GM18502 (cell line): ENCODE data around the gene MPG.
"Not testable (repeated sequence)": the region's sequence is repeated elsewhere in the genome, so short reads cannot be mapped to it uniquely, and the experiment has no call there.

Experiments used
- ATAC-seq: cut with Tn5 transposase; IDR thresholded peaks from one replicate; pipeline ENCODE4 v1.9.1; 2021; ENCODE audit warnings: mild to moderate bottlenecking; ENCODE audit not compliant: unreplicated experiment, poor library complexity

The MPG gene

DNA sequence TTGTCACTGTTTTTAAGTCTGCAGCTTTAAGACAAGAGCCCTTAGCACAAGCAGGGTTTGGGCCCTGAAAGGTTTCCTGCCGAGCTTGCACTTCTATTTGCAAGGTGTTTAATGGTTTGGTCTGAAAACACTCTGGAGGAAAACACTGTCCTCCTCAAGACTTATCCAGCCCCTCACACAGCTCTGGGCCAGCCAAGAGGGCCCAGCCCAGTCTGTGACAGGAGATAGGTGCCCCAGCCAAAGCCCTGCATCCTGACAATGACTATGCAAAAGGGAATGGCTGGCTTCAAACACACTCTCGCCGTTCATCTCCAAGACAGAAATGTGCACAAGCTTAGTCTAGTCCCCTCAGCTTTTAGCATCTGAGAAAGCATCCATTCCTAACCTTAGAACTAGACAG, 26.9 kb downstream of the MPG start:
- no peak for ATAC-seq

DNA sequence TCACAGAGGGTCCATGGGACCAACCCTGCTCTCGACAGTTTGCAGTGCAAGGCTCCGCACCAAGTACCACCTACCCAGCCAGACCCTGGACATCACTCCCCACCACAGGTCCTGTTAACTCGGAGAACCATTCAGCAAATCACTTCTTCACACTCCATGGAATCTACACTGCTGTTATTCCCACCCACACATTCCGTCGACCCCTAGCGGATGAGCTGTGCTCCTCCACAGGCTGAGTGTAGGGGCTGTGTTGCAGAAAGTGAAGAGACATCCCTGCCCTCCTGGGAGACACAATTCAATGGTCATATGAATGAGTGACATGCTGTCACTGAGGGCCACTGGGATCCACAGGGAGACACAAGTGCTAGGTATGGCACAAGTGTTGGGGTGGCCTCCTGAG, 27.5 kb downstream of the MPG start:
- no peak for ATAC-seq

DNA sequence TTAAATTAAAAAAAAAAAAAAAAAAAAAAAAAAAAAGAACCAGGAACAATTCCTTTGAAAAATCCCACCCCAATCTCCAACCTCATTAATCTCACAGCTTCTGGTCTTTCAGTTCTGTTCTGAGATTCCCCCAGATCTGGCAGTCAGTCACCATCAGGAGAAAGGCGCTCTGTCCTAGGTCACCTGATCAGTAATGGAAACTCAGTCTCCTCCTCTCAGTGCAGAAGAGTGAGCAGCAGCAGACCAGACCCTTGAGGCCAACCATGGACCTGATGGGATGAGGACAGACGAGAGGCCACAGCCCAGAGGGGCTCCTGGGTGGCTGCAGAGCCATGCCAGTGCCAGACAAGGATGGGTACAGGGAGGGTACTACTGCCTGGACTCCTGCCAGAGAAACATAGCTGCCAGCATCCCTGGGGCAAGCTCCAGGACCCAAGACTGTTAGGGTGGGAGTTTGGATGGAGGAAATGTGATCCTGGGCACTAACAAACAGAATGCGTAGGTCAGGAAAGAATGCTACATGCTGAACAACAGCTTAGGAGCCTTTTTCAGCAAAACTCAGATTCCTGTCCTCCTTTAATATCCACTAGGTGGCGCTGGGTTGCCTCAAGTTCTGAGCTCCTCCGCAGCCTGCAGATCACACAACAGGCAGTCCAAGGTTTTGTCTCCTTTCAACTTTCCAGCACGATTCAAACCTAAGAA, 28.7 kb downstream of the MPG start:
- ATAC-seq = no peak

- no peak for ATAC-seq
Observed at GRCh38 chr16:112153-112840, 34.3 kb downstream of the MPG start.

- ATAC-seq = no peak
Observed at GRCh38 chr16:114327-114726, 36.3 kb downstream of the MPG start.

- no peak for ATAC-seq
Observed at GRCh38 chr16:116015-116414, 38.0 kb downstream of the MPG start.

GRCh38 chr16:117379-118365, 39.6 kb downstream of the MPG start:
- no peak for ATAC-seq

DNA sequence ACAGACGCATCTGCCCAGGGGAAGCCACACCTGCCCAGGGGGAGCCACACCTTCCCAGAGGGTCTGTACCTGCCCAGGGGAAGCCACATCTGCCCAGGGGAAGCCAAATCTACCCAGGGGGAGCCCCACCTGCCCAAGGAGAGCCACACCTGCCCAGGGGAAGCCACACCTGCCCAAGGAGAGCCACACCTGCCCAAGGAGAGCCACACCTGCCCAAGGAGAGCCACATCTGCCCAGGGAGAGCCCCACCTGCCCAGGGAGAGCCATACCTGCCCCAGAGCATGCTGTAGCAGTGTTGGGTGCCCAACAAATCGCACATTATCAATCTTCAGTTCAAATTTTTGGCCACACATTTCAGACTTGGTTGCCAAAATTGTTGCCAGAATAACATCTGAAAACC, 40.8 kb downstream of the MPG start:
- no peak for ATAC-seq

- no peak for ATAC-seq
Observed at GRCh38 chr16:119295-119694, 41.3 kb downstream of the MPG start.

DNA sequence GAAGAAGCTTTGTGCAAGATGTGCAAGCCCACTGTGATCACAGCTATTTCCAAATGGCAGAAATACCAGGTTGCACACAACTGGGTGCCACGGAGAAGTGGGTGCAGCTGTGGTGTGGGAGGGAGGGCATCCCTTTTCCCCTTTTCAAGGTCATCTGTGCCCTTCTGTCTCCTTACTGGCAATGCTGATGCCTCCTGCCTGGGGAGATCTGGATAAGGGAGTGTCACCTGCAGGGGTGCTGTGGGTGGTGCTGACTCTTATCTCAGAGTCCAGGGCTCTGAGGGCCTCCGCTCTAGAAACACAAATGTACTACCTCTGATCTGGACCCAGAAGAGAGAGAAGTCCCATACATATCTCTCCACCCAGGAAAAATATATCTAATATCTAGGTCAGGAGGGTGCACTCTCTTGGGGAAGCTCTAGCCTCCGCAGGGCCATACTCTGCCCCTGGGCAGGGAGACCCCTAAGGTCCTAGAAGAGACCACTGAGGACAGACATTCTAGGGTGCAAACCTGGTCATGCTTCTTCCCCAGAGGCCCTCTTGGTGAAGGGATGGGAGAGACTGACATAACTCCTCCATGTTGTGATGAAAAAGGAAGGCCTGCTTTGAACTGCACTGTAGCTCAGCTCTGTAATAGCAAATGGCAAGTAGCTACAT, 41.9 kb downstream of the MPG start:
- no peak for ATAC-seq

DNA sequence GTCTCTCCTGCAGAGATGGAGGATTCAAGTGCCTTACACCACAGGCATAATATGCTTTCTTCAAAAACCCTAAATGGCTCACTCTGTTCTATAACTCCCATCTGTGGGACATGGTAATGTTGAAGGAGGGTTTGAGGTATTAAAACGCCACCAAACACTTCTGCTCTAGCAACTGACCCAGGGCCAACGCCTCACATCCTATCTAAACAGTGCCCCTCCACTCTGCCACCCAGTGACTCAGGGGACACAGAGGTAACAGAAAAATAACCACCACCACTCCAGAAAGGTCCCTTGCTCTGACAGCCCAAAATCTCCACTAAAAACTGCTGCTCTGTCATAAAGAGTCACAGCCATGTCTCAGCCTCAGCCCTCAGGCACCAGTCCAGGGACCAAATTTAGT, 42.7 kb downstream of the MPG start:
- no peak for ATAC-seq

DNA sequence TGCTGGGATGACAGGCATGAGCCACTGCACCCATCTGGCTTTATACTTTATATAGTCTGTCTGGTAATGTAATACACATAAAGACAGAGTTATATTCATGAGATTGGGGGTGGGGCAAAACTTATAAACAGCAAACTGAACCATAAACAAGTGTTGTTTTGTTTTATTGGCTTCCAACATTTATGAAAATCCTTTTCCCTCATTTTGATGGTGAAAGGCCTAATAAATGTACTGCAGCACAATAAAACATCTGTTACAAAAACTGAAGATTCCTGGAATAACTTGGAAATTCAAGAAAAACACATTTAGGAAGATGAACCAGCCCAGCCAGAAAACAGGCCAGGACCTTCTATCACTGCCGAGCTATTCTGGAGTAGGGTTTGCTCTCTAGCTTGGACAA, 44.3 kb downstream of the MPG start:
- ATAC-seq = no peak

DNA sequence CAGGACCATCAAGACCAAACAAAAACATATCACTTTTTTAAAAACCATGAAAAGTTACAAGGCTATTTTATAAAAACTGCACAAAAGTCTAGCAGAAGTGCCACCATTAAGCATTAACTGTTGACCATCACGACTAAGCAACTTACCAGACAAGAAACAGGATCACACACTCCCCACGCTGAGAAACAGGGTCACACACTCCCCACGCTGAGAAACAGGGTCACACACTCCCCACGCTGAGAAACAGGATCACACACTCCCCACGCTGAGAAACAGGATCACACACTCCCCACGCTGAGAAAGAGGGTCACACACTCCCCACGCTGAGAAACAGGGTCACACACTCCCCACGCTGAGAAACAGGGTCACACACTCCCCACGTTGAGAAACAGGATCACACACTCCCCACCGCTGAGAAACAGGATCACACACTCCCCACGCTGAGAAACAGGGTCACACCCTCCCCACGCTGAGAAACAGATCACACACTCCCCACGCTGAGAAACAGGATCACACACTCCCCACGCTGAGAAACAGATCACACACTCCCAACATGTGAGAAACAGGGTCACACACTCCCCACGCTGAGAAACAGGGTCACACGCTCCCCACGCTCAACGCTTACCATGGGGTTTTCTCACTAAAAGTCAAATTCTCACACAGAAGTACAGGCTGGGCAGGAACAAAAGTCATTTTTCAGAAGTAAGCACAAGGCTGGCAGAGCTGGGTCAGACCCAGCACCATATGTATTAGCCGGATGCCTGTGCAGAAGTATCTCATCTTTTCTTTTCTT, 45.7 kb downstream of the MPG start:
- ATAC-seq = not testable (repeated sequence)

DNA sequence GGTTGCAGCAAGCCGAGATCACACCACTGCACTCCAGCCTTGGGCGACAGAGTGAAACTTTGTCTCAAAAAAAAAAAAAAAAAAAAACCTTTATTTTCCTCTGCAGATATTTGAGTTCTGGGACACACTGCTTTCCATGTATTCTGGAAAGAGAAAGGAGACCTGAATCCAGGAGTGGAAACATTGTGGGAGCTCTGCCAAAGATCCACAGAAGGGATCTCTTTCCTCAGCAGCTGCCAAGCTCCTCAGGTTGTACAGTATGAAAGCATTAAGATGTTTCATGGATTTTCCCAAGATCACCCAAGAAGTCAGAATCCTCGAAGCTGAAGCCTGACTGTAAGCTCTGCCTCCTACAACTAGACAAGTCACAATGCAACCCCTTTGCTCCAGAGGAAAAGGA, 47.0 kb downstream of the MPG start:
- no peak for ATAC-seq

- ATAC-seq = no peak
Observed at GRCh38 chr16:129075-129474, 51.0 kb downstream of the MPG start.

DNA sequence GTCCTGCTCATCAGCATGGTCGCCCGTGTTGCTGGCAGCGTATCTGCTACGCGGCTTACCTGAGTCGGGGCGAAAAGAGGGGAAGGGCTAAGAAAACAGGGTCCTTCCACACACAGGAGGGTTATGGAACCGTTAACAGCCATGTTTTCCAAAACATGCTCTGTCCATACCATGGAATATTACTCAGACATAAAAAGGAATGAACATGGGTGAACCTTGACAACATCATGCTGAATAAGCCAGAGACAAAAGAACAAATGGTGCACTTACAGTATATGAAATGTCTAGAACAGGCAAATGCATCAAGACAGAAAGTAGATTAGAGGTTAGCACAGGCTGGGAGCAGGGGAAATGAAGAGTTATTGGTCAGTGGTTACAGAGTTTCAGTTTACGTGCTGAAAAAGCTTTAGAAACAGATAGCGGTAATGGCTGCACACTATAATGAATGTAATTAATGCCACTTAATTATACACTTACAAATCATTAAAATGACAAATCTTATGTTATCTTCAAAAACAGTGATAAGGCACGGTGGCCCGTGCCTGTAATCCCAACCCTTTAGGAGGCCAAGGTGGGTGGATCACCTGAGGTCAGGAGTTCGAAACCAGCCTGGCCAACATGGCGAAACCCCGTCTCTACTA, 52.6 kb downstream of the MPG start:
- ATAC-seq = no peak

DNA sequence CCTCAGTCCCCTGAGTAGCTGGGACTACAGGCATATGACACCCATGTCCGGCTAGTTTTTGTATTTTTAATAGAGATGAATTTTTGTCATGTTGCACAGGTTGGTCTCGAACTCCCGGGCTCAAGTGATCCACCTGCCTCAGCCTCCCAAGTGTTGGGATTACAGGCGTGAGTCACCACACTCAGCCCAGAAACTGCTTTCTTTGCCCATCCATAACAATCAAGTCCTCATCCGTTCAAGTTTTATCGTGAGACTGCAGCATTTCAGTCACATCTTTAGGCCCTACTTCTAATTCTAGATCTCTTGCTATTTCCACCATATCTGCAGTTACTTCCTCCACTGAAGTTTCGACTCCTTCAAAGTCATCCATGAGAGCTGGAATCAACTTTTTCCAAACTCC, 54.1 kb downstream of the MPG start:
- ATAC-seq = no peak

DNA sequence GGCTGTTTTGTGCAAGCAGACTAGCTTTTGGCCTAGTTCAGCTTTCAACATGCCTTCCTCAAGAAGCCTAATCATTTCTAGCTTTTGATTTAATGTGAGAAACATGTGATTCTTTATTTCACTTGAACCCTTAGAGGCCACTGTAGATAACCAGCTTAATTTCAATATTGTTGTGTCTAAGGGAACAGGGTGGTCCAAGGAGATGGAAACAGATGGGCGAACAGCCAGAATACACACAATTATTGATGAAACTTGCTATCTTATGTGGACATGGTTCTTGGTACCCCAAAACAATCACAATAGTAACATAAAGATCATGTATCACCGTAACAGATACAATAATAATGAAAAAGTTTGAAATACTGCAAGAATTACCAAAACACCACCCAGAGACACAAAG, 55.7 kb downstream of the MPG start:
- ATAC-seq = no peak
